ENCODE data around the gene LAMB3. TPM values are rescaled to one million over a fixed set of nuclear protein-coding genes. Genes with fewer than 3 reads are reported as not detected.

Gene LAMB3
- total RNA-seq, 2 donors from 2014 or later: 4.7 to 11.1 TPM

GRCh38 chr1:209576392-209577197 is 75.6 kb downstream of the LAMB3 start:
- Histone ChIP-seq H3K4me3 (no peak overlapping the region), H3K27ac (no peak overlapping the region), H3K27me3 (no peaks in the 10 kb centered on the region), H3K4me1 (no peaks in the 10 kb centered on the region), H3K9me3 (no peaks in the 10 kb centered on the region), H3K36me3 (no peaks in the 10 kb centered on the region)
- TF ChIP-seq, protein P1, sequence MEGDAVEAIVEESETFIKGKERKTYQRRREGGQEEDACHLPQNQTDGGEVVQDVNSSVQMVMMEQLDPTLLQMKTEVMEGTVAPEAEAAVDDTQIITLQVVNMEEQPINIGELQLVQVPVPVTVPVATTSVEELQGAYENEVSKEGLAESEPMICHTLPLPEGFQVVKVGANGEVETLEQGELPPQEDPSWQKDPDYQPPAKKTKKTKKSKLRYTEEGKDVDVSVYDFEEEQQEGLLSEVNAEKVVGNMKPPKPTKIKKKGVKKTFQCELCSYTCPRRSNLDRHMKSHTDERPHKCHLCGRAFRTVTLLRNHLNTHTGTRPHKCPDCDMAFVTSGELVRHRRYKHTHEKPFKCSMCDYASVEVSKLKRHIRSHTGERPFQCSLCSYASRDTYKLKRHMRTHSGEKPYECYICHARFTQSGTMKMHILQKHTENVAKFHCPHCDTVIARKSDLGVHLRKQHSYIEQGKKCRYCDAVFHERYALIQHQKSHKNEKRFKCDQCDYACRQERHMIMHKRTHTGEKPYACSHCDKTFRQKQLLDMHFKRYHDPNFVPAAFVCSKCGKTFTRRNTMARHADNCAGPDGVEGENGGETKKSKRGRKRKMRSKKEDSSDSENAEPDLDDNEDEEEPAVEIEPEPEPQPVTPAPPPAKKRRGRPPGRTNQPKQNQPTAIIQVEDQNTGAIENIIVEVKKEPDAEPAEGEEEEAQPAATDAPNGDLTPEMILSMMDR (IDR thresholded peaks at IDR 0.05): peak; percentile 80 to 95
- DNase-seq (ENCODE audit: low spot score): peak; percentile 77

DNA sequence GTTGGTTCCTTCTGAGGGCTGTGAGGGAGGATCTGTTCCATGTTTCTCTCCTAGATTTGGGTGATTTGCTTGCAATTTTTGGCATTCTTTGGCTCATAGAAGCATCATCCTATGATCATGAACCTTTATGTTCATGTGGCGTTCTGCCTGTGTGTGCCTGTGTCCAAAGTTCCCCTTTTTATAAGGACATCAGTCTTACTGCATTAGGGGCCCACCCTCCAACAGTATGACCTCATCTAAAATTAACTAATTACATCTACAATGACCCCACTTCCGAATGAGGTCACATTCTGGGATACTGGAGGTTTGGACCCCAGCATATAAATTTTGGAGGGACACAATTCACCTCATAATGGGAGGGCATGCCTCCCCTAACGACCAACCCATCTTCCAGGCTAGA is 81.5 kb downstream of the LAMB3 start:
- DNase-seq (ENCODE audit: low spot score): no peak
- H3K4me1 ChIP-seq: no peaks in the 10 kb centered on the region
- H3K27ac ChIP-seq: no peak overlapping the region
- H3K9me3 ChIP-seq: no peaks in the 10 kb centered on the region
- H3K36me3 ChIP-seq: no peaks in the 10 kb centered on the region
- H3K4me3 ChIP-seq: no peak overlapping the region
- TF ChIP-seq, protein P1 (IDR thresholded peaks at IDR 0.05): no peak
- no peaks in the 10 kb centered on the region for H3K27me3 ChIP-seq

GRCh38 chr1:209569455-209570207 is 82.6 kb downstream of the LAMB3 start:
- Histone ChIP-seq H3K36me3 (no peaks in the 10 kb centered on the region), H3K4me1 (no peaks in the 10 kb centered on the region), H3K9me3 (no peaks in the 10 kb centered on the region), H3K27ac (no peak overlapping the region), H3K4me3 (no peak overlapping the region), H3K27me3 (no peaks in the 10 kb centered on the region)
- peak; percentile 83 for DNase-seq (ENCODE audit: low spot score)
- TF ChIP-seq, protein P1 (IDR thresholded peaks at IDR 0.05): peak; percentile 79 to 89

- H3K27ac ChIP-seq: no peak overlapping the region
- H3K4me1 ChIP-seq: no peaks in the 10 kb centered on the region
- no peaks in the 10 kb centered on the region for H3K36me3 ChIP-seq
- no peaks in the 10 kb centered on the region for H3K27me3 ChIP-seq
- DNase-seq (ENCODE audit: low spot score): no peak
- TF ChIP-seq, protein P1 (IDR thresholded peaks at IDR 0.05): no peak
- H3K4me3 ChIP-seq: no peak overlapping the region
- no peaks in the 10 kb centered on the region for H3K9me3 ChIP-seq
These were observed 84.5 kb downstream of the LAMB3 start for GRCh38 chr1:209567698-209568175.

- peak; percentile 82 for DNase-seq (ENCODE audit: low spot score)
- Histone ChIP-seq H3K4me3 (no peak overlapping the region), H3K36me3 (no peaks in the 10 kb centered on the region), H3K27ac (no peak overlapping the region), H3K4me1 (no peaks in the 10 kb centered on the region), H3K27me3 (no peaks in the 10 kb centered on the region), H3K9me3 (no peaks in the 10 kb centered on the region)
- TF ChIP-seq, protein P1 (IDR thresholded peaks at IDR 0.05): peak; percentile 45 to 83
These were observed 86.2 kb downstream of the LAMB3 start for GRCh38 chr1:209565759-209566678.

Measured in right atrium auricular region (tissue), 2 donors.